H1 (cell line): ENCODE measurements around the gene DOK6. TPM values are rescaled to one million over a fixed set of nuclear protein-coding genes. Genes with fewer than 3 reads are reported as not detected.

Source experiments
- CTCF ChIA-PET: fragments of 300-600 bp; sonication (Branson Sonifier 250); formaldehyde crosslinking; loops from one replicate; lab custom pipeline; 2021; ENCODE audit not compliant: partially characterized antibody; lab: Charles Lee
- POLR2A ChIA-PET: fragments of 300-600 bp; sonication (Branson Sonifier 250); formaldehyde crosslinking; loops from one replicate; lab custom pipeline; 2021; ENCODE audit warnings: inconsistent platforms; ENCODE audit not compliant: partially characterized antibody; lab: Charles Lee
- DNase-seq, 2 experiments: peaks; one replicate each; pipeline versions ENCODE4 v3.0.0 to v3.0.0-alpha.2; 2010 to 2022; ENCODE audit warnings: low spot score in 2 of 2, low read depth in 1 of 2, mixed read lengths in 1 of 2
- FAIRE-seq: peaks from 2 replicates; lab custom pipeline; 2011; peaks lifted over from hg19 to GRCh38; lab: Jason Lieb, UNC
- H2AFZ ChIP-seq: 2 replicates; pipeline ENCODE4 v1.8.1; 2012; ENCODE audit warnings: low read length, inconsistent platforms
- H2AK5ac ChIP-seq: 2 replicates; pipeline ENCODE4 v1.6.1; 2013; ENCODE audit warnings: low read depth, low read length
- H2BK120ac ChIP-seq: replicated peaks from 2 replicates; pipeline ENCODE3; 2013; ENCODE audit warnings: low read depth, low read length, inconsistent platforms
- H2BK12ac ChIP-seq: 2 replicates; pipeline ENCODE4 v1.6.1; 2013; ENCODE audit warnings: low read depth, low read length
- H2BK15ac ChIP-seq: 2 replicates; pipeline ENCODE4 v1.6.1; 2013; ENCODE audit warnings: low read length
- H2BK20ac ChIP-seq: 2 replicates; pipeline ENCODE4 v1.6.1; 2013; ENCODE audit warnings: low read length
- H2BK5ac ChIP-seq: 2 replicates; pipeline ENCODE4 v1.6.1; 2013; ENCODE audit warnings: low read depth, low read length
- H3K14ac ChIP-seq: 2 replicates; pipeline ENCODE4 v1.6.1; 2013; ENCODE audit warnings: inconsistent platforms; ENCODE audit not compliant: insufficient read length
- H3K18ac ChIP-seq: 2 replicates; pipeline ENCODE4 v1.6.1; 2013; ENCODE audit warnings: low read length; ENCODE audit errors: extremely low read depth
- H3K23ac ChIP-seq: 2 replicates; pipeline ENCODE4 v1.6.1; 2013; ENCODE audit warnings: inconsistent platforms; ENCODE audit not compliant: insufficient read length
- H3K23me2 ChIP-seq: 2 replicates; pipeline ENCODE4 v1.6.1; 2013; ENCODE audit warnings: low read depth, low read length
- H3K27ac ChIP-seq: 2 replicates; pipeline ENCODE4 v1.6.1; 2011; ENCODE audit warnings: low read depth, low read length, inconsistent platforms
- H3K27me3 ChIP-seq, 4 experiments: replicated peaks in 1 of 4; 1 replicate in 1 of 4; 2 replicates in 3 of 4; pipeline versions ENCODE4 v1.6.1 to v1.8.1; 2011 to 2013; ENCODE audit warnings: low read length in 3 of 4, mild to moderate bottlenecking in 3 of 4, inconsistent platforms in 2 of 4, mixed read lengths in 2 of 4, moderate library complexity in 1 of 4; ENCODE audit not compliant: control insufficient read depth in 3 of 4, insufficient read depth in 3 of 4; ENCODE audit errors: extremely low read depth in 1 of 4
- H3K36me3 ChIP-seq, 4 experiments: 2 replicates each; pipeline versions ENCODE4 v1.6.1 to v1.8.1; 2011 to 2013; ENCODE audit warnings: mild to moderate bottlenecking in 4 of 4, low read length in 3 of 4, moderate library complexity in 2 of 4, control low read depth in 1 of 4, inconsistent platforms in 1 of 4; ENCODE audit not compliant: insufficient read depth in 4 of 4, control insufficient read depth in 2 of 4
- H3K4ac ChIP-seq: replicated peaks from 2 replicates; pipeline ENCODE3; 2013; ENCODE audit warnings: low read length, low read depth, mixed read lengths, inconsistent platforms; ENCODE audit not compliant: insufficient read length
- H3K4me1 ChIP-seq, 4 experiments: replicated peaks in 1 of 4; 1 replicate in 1 of 4; 2 replicates in 3 of 4; pipeline versions ENCODE4 v1.6.1 to v1.8.1; 2011 to 2013; ENCODE audit warnings: low read length in 3 of 4, inconsistent platforms in 2 of 4, mixed read lengths in 1 of 4; ENCODE audit not compliant: insufficient read depth in 4 of 4, control insufficient read depth in 3 of 4
- H3K4me2 ChIP-seq, 2 experiments: 2 replicates each; pipeline versions ENCODE4 v1.6.1 to v1.8.1; 2011 to 2013; ENCODE audit warnings: low read depth in 2 of 2, low read length in 2 of 2, control low read depth in 1 of 2, inconsistent platforms in 1 of 2, mild to moderate bottlenecking in 1 of 2; ENCODE audit not compliant: insufficient read depth in 1 of 2
- H3K4me3 ChIP-seq, 4 experiments: fragments of 200-600, 300-600 bp in 1 of 4; sonication (generic), shearing (Covaris generic), sonication (Bioruptor Twin) in 1 of 4; 2 replicates each; pipeline versions ENCODE4 v1.5.1 to v1.8.1; 2011 to 2016; ENCODE audit warnings: low read length in 4 of 4, low read depth in 3 of 4, control low read depth in 2 of 4, inconsistent platforms in 2 of 4, mild to moderate bottlenecking in 2 of 4, mixed read lengths in 1 of 4, moderate library complexity in 1 of 4; ENCODE audit not compliant: insufficient read depth in 2 of 4; ENCODE audit errors: extremely low read depth in 1 of 4
- H3K56ac ChIP-seq: replicated peaks from 2 replicates; pipeline ENCODE3; 2013; ENCODE audit warnings: low read depth, mild to moderate bottlenecking, mixed read lengths, low read length, inconsistent platforms; ENCODE audit not compliant: insufficient read length
- H3K79me1 ChIP-seq: 2 replicates; pipeline ENCODE4 v1.6.1; 2013; ENCODE audit warnings: low read depth, low read length, control low read depth
- H3K79me2 ChIP-seq, 2 experiments: 2 replicates each; pipeline versions ENCODE4 v1.6.1 to v1.8.1; 2012 to 2013; ENCODE audit warnings: low read length in 2 of 2, mild to moderate bottlenecking in 2 of 2, inconsistent platforms in 1 of 2; ENCODE audit not compliant: insufficient read depth in 2 of 2, control insufficient read depth in 1 of 2
- H3K9ac ChIP-seq, 4 experiments: replicated peaks in 1 of 4; 1 replicate in 1 of 4; 2 replicates in 3 of 4; pipeline versions ENCODE4 v1.6.1 to v1.8.1; 2011 to 2013; ENCODE audit warnings: low read depth in 3 of 4, low read length in 3 of 4, control low read depth in 2 of 4, mild to moderate bottlenecking in 2 of 4, moderate library complexity in 2 of 4, inconsistent platforms in 1 of 4; ENCODE audit errors: extremely low read depth in 1 of 4
- H3K9me3 ChIP-seq, 2 experiments: 2 replicates each; pipeline versions ENCODE4 v1.6.1 to v1.8.1; 2012 to 2013; ENCODE audit warnings: mild to moderate bottlenecking in 2 of 2, moderate library complexity in 2 of 2, control low read depth in 1 of 2, inconsistent platforms in 1 of 2, low read depth in 1 of 2, low read length in 1 of 2, mixed read lengths in 1 of 2; ENCODE audit not compliant: insufficient read depth in 2 of 2
- H4K20me1 ChIP-seq, 2 experiments: replicated peaks in 1 of 2; 2 replicates each; pipeline versions ENCODE3 to v1.8.1; 2011 to 2013; ENCODE audit warnings: inconsistent platforms in 2 of 2, low read length in 2 of 2, mild to moderate bottlenecking in 1 of 2; ENCODE audit not compliant: insufficient read depth in 2 of 2, control insufficient read depth in 1 of 2
- H4K5ac ChIP-seq: 2 replicates; pipeline ENCODE4 v1.6.1; 2013; ENCODE audit warnings: low read length, low read depth, mixed read lengths, inconsistent platforms; ENCODE audit not compliant: insufficient read length
- H4K8ac ChIP-seq: 2 replicates; pipeline ENCODE4 v1.8.0; 2013; ENCODE audit warnings: mild to moderate bottlenecking, moderate library complexity, low read length, inconsistent platforms; ENCODE audit not compliant: insufficient read depth; ENCODE audit errors: extremely low read depth
- H4K91ac ChIP-seq: replicated peaks from 2 replicates; pipeline ENCODE3; 2013; ENCODE audit warnings: low read length, mixed read lengths, inconsistent platforms; ENCODE audit not compliant: insufficient read length
- BCL11A ChIP-seq, 2 experiments: IDR thresholded peaks; one replicate each; pipeline ENCODE4 v1.6.1; 2011; ENCODE audit warnings: low read depth in 2 of 2, low read length in 2 of 2, mild to moderate bottlenecking in 2 of 2
- POU5F1 ChIP-seq: IDR thresholded peaks from 2 replicates; pipeline ENCODE4 v1.6.1; 2011; ENCODE audit warnings: low read depth, mild to moderate bottlenecking, low read length, moderate library complexity
- SP4 ChIP-seq: IDR thresholded peaks from 2 replicates; pipeline ENCODE4 v1.6.1; 2012; ENCODE audit warnings: low read length, inconsistent platforms
- TAF1 ChIP-seq: IDR thresholded peaks from 2 replicates; pipeline ENCODE4 v1.6.1; 2011; ENCODE audit warnings: mild to moderate bottlenecking, low read depth, low read length
- WGBS, 2 experiments: shearing (Covaris generic) in 1 of 2; methylation state at CpG; one replicate each; pipeline versions ENCODE4 v1.1.6 to v1.1.7; 2013 to 2015; ENCODE audit warnings: low lambda C conversion rate in 2 of 2, mixed read lengths in 2 of 2, inconsistent platforms in 1 of 2, low coverage in 1 of 2, missing lambda C conversion rate in 1 of 2; ENCODE audit not compliant: insufficient replicate concordance in 2 of 2, insufficient coverage in 1 of 2, insufficient read length in 1 of 2; ENCODE audit errors: extremely low coverage in 1 of 2, missing lambda C conversion rate in 1 of 2; 5-methylcytosine and 5-hydroxymethylcytosine counted together
- polyA plus RNA-seq, 7 experiments: library from polyadenylated mRNA; depleted of rRNA in 3 of 7; stranded (reverse) in 5 of 7; unstranded in 2 of 7; fragments of >200 nt in 5 of 7; fragments of 200-250 nt in 2 of 7; gene quantifications; 1 replicate in 5 of 7; 2 replicates in 1 of 7; 4 replicates in 1 of 7; pipeline versions ENCODE4 v1.2.1 to v1.2.3, GENCODE V29; 2011 to 2013; ENCODE audit warnings: missing spikeins in 2 of 7, mixed read lengths in 2 of 7
- total RNA-seq: library from RNA; stranded (reverse); fragmentation: NEBNext Ultra II Directional; extraction: Animal tissue kit (Norgen Biotek cat#: 25700); gene quantifications from 2 replicates; pipeline ENCODE4 v1.2.1, GENCODE V29; 2021

The DOK6 gene
- total and polyA plus RNA-seq, 2 of the 8 experiments (the other 6 are each of a cell fraction or from before 2014, with no cell fraction given) = 0.33 to 0.50 TPM

GRCh38 chr18:69725855-69726508 lies 325.3 kb downstream of the DOK6 start:
- POLR2A ChIA-PET = no interaction called here
- no peak overlapping the region for H3K27ac ChIP-seq
- TF ChIP-seq TAF1 (no peak), POU5F1 (no peak), BCL11A (IDR thresholded peaks at IDR 0.05; ENCODE audit: low read depth in 2 of 2, low read length in 2 of 2) (no peak), SP4 (no peak)

More at GRCh38 chr18:69725855-69726508, 325.3 kb downstream of the DOK6 start:
- DNase-seq (no peak), FAIRE-seq (no peak)
- H3K79me1 ChIP-seq = no peaks in the 10 kb centered on the region
- 94% methylated on average over 12 of the region's 12 CpGs; no CpG with 5 or more reads in 1 of the 2 experiments for WGBS, 2 experiments
- no peak overlapping the region for H2BK12ac ChIP-seq
- no peaks in the 10 kb centered on the region for H4K20me1 ChIP-seq
- no peak overlapping the region for H4K91ac ChIP-seq
- H3K9ac ChIP-seq = no peak overlapping the region
- H4K5ac ChIP-seq = no peak overlapping the region
- no peak overlapping the region for H3K23ac ChIP-seq
- H3K18ac ChIP-seq = no peak overlapping the region
- H2AK5ac ChIP-seq = no peak overlapping the region
- H2BK20ac ChIP-seq = no peak overlapping the region
- H3K4ac ChIP-seq = no peak overlapping the region
- no peak overlapping the region for H2BK15ac ChIP-seq
- no peak overlapping the region for H2BK120ac ChIP-seq
- H3K4me2 ChIP-seq = no peak overlapping the region
- no peaks in the 10 kb centered on the region for H3K9me3 ChIP-seq
- H3K23me2 ChIP-seq = no peaks in the 10 kb centered on the region
- H4K8ac ChIP-seq = no peak overlapping the region
- CTCF ChIA-PET = interaction anchor here (1.3 kb wide), 1 partner anchor 13 kb away, joined by 3 read pairs; no protein-coding TSS in a partner anchor
- no peaks in the 10 kb centered on the region for H3K27me3 ChIP-seq
- H3K79me2 ChIP-seq = no peaks in the 10 kb centered on the region
- peaks cover 0 to 3% (median 0%) of the 10 kb centered on the region in 4 experiments; a peak in 1 of 7 replicates for H3K4me1 ChIP-seq
- H3K56ac ChIP-seq = no peak overlapping the region
- H3K36me3 ChIP-seq = no peaks in the 10 kb centered on the region
- no peak overlapping the region for H3K4me3 ChIP-seq
- H2AFZ ChIP-seq = no peak overlapping the region
- no peak overlapping the region for H3K14ac ChIP-seq
- no peak overlapping the region for H2BK5ac ChIP-seq
